ENCODE data around the gene SLC29A3.

Gene SLC29A3

DNA sequence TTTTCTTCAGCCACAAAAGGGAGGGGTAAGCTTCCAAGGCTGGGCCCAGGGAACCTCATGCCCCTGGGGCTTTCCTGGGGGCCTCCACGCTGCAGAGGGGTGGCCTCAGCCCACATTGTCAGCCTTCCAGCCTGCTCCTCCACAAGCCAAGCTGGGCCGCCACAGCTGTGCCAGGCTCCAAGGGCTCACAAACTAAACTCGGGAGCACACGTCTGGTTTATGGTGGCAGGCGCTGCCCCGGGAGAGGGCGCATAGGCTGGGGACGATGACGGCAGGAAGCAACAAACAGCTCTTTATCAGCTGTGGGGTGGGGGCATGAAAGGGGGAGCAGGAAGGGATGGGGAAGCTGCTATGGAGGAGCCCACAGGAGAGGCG, 71.4 kb downstream of the SLC29A3 start:
- TF ChIP-seq POLR2A (IDR thresholded peaks at IDR 0.05; ENCODE audit: low read depth, low read length) (no peak), TAF1 (IDR thresholded peaks at IDR 0.05; ENCODE audit: low read depth, low read length) (no peak), POLR2AphosphoS5 (IDR thresholded peaks at IDR 0.05; ENCODE audit: low read depth, low read length) (no peak), SPI1 (IDR thresholded peaks at IDR 0.05; ENCODE audit: low read depth, low read length) (no peak), PAX5 (IDR thresholded peaks at IDR 0.05; ENCODE audit: insufficient read depth, low read length, severe bottlenecking) (no peak), POU2F2 (IDR thresholded peaks at IDR 0.05; ENCODE audit: low read depth, low read length) (no peak)
- FAIRE-seq (no peak), DNase-seq (ENCODE audit: insufficient read length, low spot score) (no peak)

GRCh38 chr10:71390921-71391690, 72.0 kb downstream of the SLC29A3 start:
- TF ChIP-seq POLR2AphosphoS5 (IDR thresholded peaks at IDR 0.05; ENCODE audit: low read depth, low read length) (no peak), POLR2A (IDR thresholded peaks at IDR 0.05; ENCODE audit: low read depth, low read length) (no peak), TAF1 (IDR thresholded peaks at IDR 0.05; ENCODE audit: low read depth, low read length) (no peak), SPI1 (IDR thresholded peaks at IDR 0.05; ENCODE audit: low read depth, low read length) (no peak), POU2F2 (IDR thresholded peaks at IDR 0.05; ENCODE audit: low read depth, low read length) (no peak), PAX5 (IDR thresholded peaks at IDR 0.05; ENCODE audit: insufficient read depth, low read length, severe bottlenecking) (no peak)
- FAIRE-seq (no peak), DNase-seq (ENCODE audit: insufficient read length, low spot score) (no peak)

DNA sequence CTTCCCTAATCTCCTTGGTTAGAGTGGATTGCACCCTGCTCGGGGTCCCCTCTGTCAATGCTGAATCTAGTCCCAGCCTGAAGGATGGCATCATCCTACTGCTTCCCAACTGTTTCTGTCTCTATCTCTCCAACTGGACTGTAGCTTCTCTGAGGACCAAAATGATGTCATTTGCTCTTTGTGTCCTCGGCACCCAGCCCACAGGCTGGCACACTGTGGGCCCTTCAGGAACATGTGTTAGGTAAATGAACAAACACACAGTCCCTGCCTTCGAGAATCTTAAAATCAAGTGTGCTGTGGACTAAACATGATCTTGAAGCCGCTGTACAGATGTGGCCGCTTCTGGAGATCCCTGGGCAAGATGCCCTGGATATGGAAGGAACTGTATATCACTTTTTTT, 72.6 kb downstream of the SLC29A3 start:
- FAIRE-seq (no peak), DNase-seq (ENCODE audit: insufficient read length, low spot score) (no peak)
- TF ChIP-seq POU2F2 (IDR thresholded peaks at IDR 0.05; ENCODE audit: low read depth, low read length) (no peak), TAF1 (IDR thresholded peaks at IDR 0.05; ENCODE audit: low read depth, low read length) (no peak), POLR2AphosphoS5 (IDR thresholded peaks at IDR 0.05; ENCODE audit: low read depth, low read length) (no peak), PAX5 (IDR thresholded peaks at IDR 0.05; ENCODE audit: insufficient read depth, low read length, severe bottlenecking) (no peak), SPI1 (IDR thresholded peaks at IDR 0.05; ENCODE audit: low read depth, low read length) (no peak), POLR2A (IDR thresholded peaks at IDR 0.05; ENCODE audit: low read depth, low read length) (no peak)

GRCh38 chr10:71392292-71392691, 73.2 kb downstream of the SLC29A3 start:
- FAIRE-seq: no peak
- TF ChIP-seq POLR2AphosphoS5 (IDR thresholded peaks at IDR 0.05; ENCODE audit: low read depth, low read length): no peak

DNA sequence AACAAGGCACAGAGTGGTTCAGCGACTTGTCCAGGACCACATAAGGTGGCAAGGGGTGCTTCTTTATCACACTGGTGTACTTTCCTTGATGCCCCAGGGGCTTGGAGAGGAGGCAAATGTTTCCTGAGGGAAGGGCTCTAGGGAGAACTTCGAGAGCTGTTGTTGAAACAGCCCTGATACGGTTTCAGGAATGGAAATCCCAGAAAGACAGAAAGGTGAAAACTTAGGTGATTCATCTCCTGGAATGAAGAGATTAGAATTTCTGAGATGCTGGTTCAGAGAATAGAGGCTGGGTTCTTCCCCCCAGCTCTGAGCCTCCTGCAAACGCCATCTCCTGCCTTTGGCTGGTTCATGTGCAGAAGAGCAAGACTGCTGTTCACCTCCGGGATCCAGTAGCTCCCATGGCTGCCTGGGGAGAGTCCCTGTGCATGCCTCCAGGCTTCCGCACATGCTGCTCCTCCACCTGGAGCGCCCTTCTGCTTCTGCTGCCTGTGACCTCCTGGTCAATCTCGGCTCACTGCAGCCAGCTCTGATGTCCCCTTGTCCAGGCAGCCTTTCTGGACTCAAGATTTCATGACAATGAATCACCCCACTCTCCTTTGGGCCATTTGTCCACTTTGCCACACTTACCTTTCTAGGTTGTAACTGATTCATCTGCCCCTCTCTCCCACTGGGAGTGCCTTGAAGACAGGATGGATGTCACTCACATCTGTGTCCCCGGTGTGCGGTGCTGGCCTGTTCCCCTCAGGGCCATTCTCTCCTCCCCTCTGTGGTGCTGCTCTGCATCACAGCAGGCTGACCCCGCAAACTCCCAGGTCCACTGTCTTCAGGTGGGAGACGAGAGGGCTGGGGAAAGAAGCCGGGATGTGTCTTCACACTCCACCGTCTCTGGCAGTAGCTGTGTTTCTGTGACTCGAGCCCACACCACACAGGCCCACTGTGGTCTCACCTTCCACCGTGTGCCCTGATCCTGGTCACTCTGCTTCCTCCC, 74.0 kb downstream of the SLC29A3 start:
- FAIRE-seq (no peak), DNase-seq (ENCODE audit: insufficient read length, low spot score) (no peak)
- TF ChIP-seq TAF1 (IDR thresholded peaks at IDR 0.05; ENCODE audit: low read depth, low read length) (no peak), POLR2AphosphoS5 (IDR thresholded peaks at IDR 0.05; ENCODE audit: low read depth, low read length) (no peak), SPI1 (IDR thresholded peaks at IDR 0.05; ENCODE audit: low read depth, low read length) (no peak), PAX5 (IDR thresholded peaks at IDR 0.05; ENCODE audit: insufficient read depth, low read length, severe bottlenecking) (no peak), POLR2A (IDR thresholded peaks at IDR 0.05; ENCODE audit: low read depth, low read length) (no peak), POU2F2 (IDR thresholded peaks at IDR 0.05; ENCODE audit: low read depth, low read length) (no peak)

More at GRCh38 chr10:71392292-71392691, 73.2 kb downstream of the SLC29A3 start:
- DNase-seq (ENCODE audit: insufficient read length, low spot score): no peak

- FAIRE-seq (no peak), DNase-seq (ENCODE audit: insufficient read length, low spot score) (no peak)
- no peak for TF ChIP-seq SPI1 (IDR thresholded peaks at IDR 0.05; ENCODE audit: low read depth, low read length)
- no peak for TF ChIP-seq PAX5 (IDR thresholded peaks at IDR 0.05; ENCODE audit: insufficient read depth, low read length, severe bottlenecking)
- no peak for TF ChIP-seq POLR2A (IDR thresholded peaks at IDR 0.05; ENCODE audit: low read depth, low read length)
- no peak for TF ChIP-seq POU2F2 (IDR thresholded peaks at IDR 0.05; ENCODE audit: low read depth, low read length)
- no peak for TF ChIP-seq TAF1 (IDR thresholded peaks at IDR 0.05; ENCODE audit: low read depth, low read length)
- no peak for TF ChIP-seq POLR2AphosphoS5 (IDR thresholded peaks at IDR 0.05; ENCODE audit: low read depth, low read length)
Observed at GRCh38 chr10:71393841-71394475, 74.9 kb downstream of the SLC29A3 start.

GRCh38 chr10:71394926-71395562, 76.0 kb downstream of the SLC29A3 start:
- DNase-seq (ENCODE audit: insufficient read length, low spot score) (no peak), FAIRE-seq (no peak)
- no peak for TF ChIP-seq POLR2AphosphoS5 (IDR thresholded peaks at IDR 0.05; ENCODE audit: low read depth, low read length)
- no peak for TF ChIP-seq POU2F2 (IDR thresholded peaks at IDR 0.05; ENCODE audit: low read depth, low read length)
- no peak for TF ChIP-seq SPI1 (IDR thresholded peaks at IDR 0.05; ENCODE audit: low read depth, low read length)
- no peak for TF ChIP-seq TAF1 (IDR thresholded peaks at IDR 0.05; ENCODE audit: low read depth, low read length)
- no peak for TF ChIP-seq PAX5 (IDR thresholded peaks at IDR 0.05; ENCODE audit: insufficient read depth, low read length, severe bottlenecking)
- no peak for TF ChIP-seq POLR2A (IDR thresholded peaks at IDR 0.05; ENCODE audit: low read depth, low read length)

GRCh38 chr10:71395621-71396020, 76.6 kb downstream of the SLC29A3 start:
- no peak for DNase-seq (ENCODE audit: insufficient read length, low spot score)
- no peak for TF ChIP-seq POU2F2 (IDR thresholded peaks at IDR 0.05; ENCODE audit: low read depth, low read length)
- no peak for TF ChIP-seq SPI1 (IDR thresholded peaks at IDR 0.05; ENCODE audit: low read depth, low read length)
- no peak for TF ChIP-seq POLR2AphosphoS5 (IDR thresholded peaks at IDR 0.05; ENCODE audit: low read depth, low read length)
- no peak for TF ChIP-seq PAX5 (IDR thresholded peaks at IDR 0.05; ENCODE audit: insufficient read depth, low read length, severe bottlenecking)
- no peak for TF ChIP-seq POLR2A (IDR thresholded peaks at IDR 0.05; ENCODE audit: low read depth, low read length)
- TF ChIP-seq TAF1 (IDR thresholded peaks at IDR 0.05; ENCODE audit: low read depth, low read length): no peak
- no peak for FAIRE-seq

All from GM12891 (cell line).